OCI-M2 (cell line): ENCODE measurements around the gene GADD45GIP1.
"Not testable (repeated sequence)": the region's sequence is repeated elsewhere in the genome, so short reads cannot be mapped to it uniquely, and the experiment has no call there.

Source experiments
- DNase-seq: peaks from one replicate; lab custom pipeline; 2025; ENCODE audit not compliant: unreplicated experiment; lab: John Stamatoyannopoulos, UW

Gene GADD45GIP1

DNA sequence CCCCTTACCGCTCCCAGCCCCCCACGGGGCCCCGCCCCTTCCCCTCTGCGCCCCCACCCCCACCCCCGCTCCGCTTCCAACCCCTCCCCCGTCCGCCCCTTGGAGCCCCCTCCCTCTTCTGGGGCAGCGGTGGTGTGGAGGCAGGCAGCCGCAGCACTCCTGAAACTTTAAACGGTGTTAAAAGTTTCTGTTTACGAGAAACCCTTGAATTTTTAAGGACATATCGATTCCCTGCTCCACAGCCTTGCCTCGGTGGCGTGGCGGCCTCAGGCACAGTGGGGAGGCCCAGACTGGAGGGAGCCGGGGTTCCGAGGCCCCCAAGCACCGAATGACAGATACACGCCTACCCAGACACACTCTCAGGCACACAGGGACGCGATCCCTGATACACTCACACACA, 33.4 kb upstream of the GADD45GIP1 start:
- DNase-seq = no peak

DNA sequence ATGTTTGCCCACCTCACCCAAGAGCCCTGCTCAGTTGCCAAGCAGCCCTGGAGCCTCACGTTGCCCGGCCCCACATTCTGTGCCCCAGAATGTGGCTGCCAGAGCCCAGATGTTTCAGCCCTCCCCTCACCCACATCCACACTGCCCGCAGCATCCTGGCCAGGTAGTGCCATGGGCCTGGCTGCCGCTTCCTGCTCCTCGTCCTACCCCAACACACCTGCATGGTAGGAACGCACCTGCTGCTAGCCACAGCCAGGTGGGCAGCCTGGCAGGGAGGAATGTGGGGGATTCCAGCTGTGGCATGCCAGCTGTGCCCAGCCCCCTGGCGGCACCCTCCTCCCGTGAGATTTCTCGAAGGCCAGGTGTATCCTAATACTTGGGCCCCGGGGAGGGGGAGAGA, 30.8 kb upstream of the GADD45GIP1 start:
- no peak for DNase-seq

DNA sequence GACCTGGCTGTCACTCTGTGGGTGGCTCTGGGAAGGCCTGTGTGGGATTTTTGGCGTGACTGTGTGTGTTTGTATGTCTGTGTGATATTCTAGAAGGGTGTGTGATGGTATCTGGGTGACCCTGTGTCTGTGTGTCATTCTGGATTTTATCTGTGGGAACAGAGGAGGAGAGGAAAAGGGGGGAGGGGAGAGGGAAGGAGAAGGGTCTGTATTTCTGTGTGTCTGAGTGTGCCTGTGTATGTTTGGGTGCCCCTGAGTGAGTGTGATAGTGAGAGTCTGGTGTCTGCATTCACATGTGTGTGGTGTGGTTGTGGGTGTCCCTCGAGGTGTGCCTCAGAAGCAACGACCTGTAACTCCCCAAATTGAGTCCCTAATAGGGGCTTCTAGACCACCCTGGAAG, 30.2 kb upstream of the GADD45GIP1 start:
- no peak for DNase-seq

DNA sequence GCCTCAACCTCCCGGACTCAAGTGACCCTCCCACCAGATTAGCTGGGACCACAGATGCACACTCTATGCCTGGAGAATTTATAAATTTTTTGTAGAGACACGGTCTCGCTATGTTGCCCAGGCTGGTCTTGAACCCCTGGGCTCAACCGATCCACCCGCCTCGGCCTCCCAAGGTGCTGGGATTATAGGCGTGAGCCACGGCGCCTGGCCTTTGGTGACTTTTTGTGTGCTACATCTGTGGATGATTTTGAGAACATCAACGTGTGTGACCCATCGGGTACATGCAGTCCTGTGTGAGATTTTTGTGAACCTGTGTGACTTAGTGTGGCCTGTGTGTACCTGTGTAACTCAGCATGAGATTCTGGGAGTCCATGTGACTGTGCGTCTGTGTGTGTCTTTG, 29.7 kb upstream of the GADD45GIP1 start:
- no peak for DNase-seq

DNA sequence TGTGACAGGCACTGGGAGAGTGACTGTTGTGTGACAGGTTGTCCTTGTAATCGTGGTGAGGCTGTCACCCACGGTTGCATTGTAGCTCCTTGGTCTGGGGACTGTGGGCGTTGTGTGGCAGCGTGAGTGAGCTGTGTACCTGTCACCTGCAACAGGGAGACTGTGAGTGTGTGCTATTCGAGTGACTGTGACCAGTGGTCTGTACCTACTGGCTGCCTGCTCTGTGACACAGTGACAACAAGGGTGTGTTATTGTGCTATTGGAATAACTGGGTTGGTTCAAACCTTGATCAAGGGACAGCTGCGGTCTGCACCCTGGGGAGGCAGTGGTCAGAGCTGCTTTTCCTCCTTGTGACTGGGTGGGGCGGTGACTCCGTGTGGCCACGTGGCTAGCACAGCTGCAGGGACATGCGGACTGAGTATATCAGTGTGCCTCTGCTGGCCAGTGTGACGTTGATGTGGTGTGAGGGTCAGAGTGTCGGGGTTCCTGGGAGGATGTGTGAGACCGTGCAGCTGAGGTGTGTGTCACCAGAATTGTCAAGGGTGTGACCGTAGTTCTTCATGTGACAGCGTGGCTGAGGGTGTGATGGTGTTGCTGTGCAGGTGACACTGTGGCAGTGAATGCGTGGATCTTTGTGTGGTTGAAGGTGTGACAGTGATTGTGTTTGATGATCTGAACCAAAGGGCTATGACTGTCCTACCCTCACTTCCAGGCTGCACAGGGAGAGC, 28.2 kb upstream of the GADD45GIP1 start:
- DNase-seq = no peak

DNA sequence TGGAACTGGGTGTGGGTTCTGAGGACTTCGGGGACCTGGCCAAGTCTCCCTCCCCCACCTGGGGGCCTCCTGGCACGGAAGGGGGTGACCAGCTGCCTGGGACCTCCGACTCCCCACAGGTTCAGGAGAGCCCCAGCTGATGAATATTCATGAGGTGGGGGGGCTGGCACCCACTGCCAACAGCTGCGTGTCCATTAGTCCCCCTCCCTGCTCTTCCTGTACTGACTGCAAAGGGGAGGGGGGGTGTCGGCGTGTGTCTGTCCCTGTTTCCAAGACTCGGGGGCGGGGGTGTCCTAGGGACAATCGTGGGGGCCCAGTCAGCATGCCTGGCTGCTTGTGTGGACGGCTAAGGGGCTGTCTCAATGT, 27.6 kb upstream of the GADD45GIP1 start:
- DNase-seq = no peak

DNA sequence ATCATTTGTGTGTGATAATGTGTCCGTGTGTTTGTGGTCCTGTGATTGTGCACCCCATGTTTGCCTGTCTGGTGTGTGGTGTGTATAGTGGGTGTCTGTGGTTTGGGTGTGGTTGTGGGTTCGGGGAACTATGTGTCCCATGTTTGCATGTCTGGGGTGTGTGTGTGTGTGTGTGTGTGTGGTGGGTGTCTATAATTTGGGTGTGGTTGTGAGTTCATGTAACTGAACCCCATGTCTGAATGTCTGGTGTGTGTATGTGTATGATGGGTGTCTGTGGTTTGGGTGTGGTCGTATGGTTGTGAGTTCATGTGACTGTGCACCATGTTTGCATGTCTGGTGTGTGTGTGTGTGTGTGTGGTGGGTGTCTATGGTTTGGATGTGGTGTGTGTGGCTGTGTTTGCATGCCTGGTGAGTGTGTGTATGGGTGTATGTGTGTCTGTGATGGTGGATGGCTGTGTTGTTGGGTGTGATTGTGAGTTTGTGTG, 27.2 kb upstream of the GADD45GIP1 start:
- DNase-seq = no peak

DNA sequence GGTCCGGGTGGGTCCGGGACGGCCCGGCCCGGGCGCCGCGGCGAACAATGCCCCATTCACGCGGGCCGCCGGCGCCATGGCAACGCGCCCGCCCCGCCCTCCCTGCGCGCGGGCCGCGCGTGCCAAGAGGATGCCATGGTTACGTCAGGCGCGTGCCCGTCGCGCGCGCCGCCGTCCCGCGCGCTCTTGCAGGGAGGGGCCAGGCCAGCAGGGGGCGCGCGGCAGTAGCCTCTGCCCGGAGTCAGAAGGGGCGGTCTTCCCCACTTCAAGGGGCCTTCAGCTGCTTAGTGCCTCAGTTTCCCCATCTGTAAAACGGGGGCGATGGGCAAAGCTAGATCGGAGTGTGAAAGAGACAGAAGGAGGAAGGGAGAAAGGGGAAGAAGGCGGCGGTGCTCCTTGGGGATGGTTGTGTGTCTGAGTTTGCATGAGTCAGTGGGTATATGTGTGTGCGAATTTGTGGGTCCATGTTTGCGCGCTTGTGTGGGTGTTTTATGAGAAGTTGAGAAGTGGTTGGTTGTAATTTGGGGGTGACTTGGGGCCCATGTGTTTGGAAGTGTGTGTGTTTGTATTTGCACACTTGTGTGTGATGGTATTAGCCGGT, 26.6 kb upstream of the GADD45GIP1 start:
- no peak for DNase-seq

DNA sequence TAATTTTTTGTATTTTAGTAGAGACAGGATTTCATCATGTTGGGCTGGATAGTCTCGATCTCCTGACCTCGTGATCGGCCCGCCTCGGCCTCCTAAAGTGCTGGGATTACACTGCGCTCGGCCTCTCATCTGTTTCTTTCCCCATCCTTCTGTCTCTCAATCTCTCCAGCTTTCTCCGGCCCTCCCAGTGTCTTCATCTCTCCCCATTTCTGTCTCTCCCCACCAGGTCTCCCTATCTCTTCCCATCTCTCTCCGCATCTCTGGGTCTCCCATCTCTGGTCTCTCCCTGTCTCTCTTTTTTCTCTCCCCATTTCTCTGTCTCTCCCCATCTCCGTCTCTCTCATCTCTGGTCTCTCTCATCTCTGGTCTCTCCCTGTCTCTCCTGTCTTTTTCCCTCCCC, 26.1 kb upstream of the GADD45GIP1 start:
- DNase-seq = no peak

DNA sequence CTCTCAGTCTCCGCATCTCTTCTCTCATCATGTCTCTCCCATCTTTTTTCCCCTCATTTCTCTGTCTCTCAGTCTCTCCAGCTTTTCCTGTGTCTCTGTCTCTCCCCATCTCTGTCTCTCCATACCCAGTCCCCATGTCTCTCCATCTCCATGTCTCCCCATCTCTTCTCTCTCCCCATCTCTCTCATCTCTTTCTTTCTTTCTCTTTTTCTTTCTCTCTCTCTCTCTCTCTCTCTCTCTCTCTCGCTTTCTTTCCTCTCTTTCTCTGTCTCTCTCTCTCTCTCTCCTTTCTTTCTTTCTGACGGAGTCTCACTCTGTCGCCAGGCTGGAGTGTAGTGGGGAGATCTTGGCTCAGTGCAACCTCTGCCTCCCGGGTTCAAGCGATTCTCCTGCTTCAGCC, 25.6 kb upstream of the GADD45GIP1 start:
- no peak for DNase-seq

DNA sequence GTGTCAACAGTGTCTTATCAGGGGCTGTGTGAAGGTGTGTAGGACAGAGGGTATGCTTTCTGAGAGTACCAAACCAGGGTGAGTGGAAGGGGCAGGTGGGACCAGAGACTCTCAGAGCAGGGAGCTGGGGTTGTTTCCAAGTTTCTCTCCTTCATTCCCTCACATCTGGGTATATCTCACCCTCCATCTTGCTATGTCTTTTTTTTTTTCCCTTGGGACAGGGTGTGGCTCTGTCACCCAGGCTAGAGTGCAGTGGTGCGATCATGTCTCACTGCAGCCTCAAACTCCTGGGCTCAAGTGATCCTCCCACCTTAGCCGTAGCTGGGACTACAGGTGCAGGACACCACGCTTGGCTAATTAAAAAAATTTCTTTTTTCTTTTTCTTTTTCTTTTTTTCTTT, 23.0 kb upstream of the GADD45GIP1 start:
- no peak for DNase-seq

DNA sequence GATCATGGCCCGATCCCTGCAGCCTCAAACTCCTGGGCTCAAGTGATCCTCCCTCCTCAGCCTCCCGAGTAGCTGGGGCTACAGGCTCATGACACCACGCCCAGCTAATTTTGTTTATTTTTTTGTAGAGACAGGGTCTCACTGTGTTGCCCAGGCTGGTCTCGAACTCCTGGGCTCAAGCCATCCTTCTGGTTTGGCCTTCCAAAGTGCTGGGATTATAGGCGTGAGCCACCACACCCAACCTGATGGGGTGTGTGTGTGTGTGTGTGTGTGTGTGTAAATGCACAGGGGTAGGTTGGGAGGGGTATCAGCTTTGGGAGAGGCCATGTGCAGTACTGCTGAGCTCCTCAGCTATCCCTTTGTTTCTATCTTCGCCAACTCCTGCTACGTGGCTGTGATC, 19.1 kb upstream of the GADD45GIP1 start:
- not testable (repeated sequence) for DNase-seq

DNA sequence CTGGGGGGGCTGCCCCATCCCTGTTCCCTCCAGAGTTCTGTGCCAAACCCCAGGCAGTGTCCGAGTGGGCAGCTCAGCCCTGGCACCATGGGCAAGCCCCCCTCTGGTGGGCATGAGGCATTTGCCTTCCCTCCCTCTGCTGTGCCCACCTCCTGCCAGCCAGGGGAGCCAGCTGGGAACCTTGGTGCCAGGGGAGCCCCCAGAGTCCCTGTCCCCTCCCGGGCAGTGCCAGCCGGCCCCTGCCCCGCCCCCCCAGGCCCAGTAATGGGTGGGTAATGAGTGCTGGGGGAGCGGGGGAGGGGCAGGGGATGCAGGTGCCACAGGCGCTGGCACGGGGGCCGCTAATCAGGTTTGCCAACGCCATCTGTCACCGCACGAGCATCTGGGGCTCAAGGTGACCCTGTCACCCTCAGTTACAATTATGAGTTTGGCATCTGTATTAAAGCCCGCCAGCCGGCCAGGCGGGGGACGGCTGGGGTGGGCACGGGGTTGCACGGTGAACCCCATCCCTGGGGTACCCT, 18.3 kb upstream of the GADD45GIP1 start:
- DNase-seq = no peak

DNA sequence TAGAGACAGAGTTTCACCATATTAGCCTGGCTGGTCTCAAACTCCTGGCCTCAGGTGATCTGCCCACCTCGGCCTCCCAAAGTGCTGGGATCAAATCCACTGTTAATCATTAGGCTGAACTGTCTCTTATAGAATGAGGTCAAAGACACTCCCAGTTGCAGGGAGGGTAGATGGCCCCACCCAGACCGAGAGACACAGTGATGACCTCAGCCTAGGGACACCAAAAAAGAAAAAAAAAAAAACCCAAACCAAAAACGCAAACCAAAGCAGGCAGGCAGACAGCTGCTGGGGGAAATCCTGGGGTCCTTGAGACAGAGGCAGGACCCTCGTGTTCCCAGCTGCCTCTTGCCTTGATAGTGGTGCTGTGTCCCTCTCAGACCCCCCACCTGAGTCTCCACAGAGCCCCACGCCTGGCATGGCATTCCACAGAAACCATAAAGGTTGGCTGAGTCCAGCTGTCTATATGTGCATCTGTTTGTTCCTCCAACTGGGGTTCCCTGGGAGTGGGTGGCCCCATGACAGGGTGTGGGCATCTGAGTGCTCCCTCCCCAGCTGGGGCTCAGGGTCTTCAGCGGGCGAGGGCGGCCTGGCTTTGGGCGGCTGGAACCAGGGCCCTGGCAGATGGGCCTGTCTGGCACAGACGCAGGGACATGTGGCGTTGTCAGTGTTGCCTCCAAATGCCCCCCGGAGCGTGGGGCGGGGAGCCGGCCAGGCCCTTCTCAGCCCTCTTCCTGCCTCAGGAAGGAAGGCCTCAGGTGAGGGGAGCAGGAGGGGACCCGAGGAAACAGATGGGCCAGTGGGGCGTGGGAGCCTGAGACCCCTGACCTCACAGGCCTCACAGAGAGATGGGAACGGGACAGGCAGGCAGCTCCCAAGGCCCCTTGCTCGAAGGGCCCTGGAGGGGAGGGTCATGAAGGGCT, 17.5 kb upstream of the GADD45GIP1 start:
- DNase-seq = no peak

DNA sequence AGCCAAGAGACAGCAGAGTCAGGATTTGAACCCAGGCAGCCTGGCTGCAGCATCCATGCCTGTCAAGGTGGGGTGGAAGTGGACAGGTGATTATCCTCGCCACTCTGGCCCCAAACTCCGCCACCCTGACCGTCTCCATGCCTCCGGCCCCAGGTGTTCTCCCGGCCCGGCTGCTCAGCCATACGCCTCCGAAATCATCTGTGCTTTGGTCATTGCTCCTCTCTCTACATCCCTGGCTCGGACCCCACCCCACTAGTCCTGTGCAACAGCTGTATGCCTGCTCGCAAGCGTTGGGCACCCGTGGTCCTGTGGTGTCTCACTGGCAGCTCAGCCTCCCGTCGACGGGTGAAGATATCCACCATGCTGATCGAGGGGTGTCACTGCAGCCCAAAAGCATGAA, 16.2 kb upstream of the GADD45GIP1 start:
- DNase-seq = no peak

DNA sequence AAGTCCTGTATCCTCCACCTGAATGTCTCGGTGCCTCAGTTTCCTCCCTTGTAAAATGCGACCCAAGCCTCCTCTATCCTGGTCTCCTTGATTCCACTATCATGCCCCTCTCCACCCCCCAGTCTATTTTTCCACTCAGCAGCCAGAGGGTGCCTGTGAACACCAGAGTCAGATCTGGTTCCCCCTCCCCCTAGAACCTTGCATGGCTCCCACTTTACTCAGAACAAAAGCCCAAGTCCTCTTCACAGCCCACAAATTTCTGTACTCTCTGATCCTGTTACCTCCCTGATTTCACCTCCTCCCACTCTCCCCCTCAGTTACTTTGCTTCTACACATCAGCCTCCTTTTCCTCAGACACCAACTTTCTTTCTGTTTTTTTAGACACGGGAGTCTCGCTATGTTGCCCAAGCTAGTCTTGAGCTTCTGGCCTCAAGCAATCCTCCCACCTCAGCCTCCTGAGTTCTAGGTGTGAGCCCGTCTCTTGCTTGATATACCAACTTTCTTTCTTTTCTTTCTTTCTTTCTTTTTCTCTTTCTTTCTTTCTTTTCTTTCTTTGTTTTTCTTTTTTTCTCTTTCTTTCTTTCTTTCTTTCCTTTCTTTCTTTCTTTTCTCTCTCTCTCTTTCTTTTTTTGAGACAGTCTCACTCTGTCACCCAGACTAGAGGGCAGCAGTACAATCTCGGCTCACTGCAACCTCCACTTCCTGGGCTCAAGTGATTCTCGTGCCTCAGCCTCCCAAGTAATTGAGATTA, 13.2 kb upstream of the GADD45GIP1 start:
- no peak for DNase-seq

DNA sequence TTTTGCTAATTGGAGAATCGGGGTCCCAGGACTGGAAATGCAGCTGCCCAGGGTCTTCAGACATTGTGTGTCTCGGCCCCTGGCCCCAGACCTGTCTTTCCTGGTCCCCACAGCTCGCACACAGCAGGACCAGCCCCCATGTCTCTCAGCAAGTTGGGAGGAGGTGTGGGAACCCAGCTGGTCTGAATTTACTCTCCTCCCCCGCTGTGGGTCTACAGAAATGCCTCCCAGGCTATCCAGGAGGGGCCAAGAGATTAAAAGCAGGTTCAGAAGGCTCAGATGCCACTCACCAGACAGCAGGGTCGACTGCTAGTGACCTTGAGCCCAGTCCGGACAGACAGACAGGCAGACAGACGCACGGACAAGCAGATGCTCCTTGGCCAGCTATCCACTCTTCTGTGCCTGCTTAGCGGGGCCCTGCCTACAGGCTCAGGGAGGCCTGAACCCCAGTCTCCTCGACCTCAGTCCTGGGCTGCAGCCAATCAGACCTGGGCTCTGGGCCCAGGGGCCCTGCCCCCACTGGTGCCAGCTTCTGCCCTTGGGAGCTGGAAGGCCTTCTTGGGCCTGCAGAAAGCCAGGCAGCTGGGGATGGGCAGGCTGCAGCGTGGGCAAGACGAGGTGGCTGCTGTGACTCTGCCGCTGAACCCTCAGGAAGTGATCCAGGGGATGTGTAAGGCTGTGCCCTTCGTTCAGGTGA, 12.4 kb upstream of the GADD45GIP1 start, which contains the start of gene DAND5:
TSS of gene DAND5 (plus strand) at position 285 of the 697 bp plus-strand sequence. CDS start at position 370, 85 bp downstream.
- DNase-seq = no peak

DNA sequence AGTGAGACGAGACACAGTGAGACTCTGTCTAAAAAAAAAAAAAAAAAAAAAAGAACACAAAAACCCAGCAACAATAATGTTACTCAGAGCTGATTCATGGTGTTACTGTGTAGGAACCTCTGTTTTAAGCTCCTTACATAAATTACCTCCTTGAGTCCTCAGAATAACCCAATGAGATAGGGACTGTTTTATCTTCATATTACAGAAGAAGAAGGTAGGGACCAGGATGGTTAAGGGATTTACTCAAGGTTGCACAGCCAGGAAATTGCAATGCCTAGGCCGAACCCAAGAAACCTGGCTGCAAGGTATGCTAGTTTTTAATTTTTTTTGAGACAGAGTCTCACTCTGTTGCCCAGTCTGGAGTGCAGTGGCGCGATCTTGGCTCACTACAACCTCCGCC, 10.9 kb upstream of the GADD45GIP1 start:
- DNase-seq = no peak

DNA sequence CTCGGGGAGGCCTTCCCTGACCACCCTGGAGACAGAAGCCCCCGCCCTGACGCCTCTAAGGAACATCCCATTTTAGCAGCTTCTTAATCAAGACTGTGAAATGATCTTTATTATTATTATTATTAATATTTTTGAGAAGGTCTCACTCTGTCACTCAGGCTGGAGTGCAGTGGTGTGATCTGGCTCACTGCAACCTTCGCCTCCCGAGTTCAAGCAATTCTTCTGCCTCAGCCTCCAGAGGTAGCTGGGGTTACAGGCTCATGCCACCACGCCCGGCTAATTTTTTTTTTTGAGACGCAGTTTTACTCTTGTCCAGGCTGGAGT, 8.8 kb upstream of the GADD45GIP1 start:
- DNase-seq = no peak
